Smooth muscle cell (in vitro differentiated cells): ENCODE measurements around the gene NOP14. TPM values are rescaled to one million over a fixed set of nuclear protein-coding genes. Genes with fewer than 3 reads are reported as not detected.

Experiments used
- DNase-seq: peaks from one replicate; lab custom pipeline; 2025; ENCODE audit not compliant: unreplicated experiment; lab: John Stamatoyannopoulos, UW
- H2AFZ ChIP-seq: fragments of 200-600 bp; sonication (generic); 2 replicates; pipeline ENCODE4 v1.6.0; 2016; ENCODE audit warnings: antibody characterized with exemption, low read depth, mild to moderate bottlenecking
- H3F3A ChIP-seq: fragments of 200-600 bp; sonication (generic); 2 replicates; pipeline ENCODE4 v1.6.0; 2017; ENCODE audit warnings: antibody characterized with exemption, low read depth
- H3K27ac ChIP-seq: fragments of 200-600 bp; sonication (generic); 2 replicates; pipeline ENCODE4 v1.5.1; 2016; ENCODE audit warnings: low read depth, mild to moderate bottlenecking
- H3K27me3 ChIP-seq: fragments of 200-600 bp; sonication (generic); 2 replicates; pipeline ENCODE4 v1.6.1; 2016; ENCODE audit warnings: low read depth, mild to moderate bottlenecking
- H3K36me3 ChIP-seq: fragments of 200-600 bp; sonication (generic); 2 replicates; pipeline ENCODE4 v1.5.1; 2016; ENCODE audit warnings: low read depth
- H3K4me1 ChIP-seq: fragments of 200-600 bp; sonication (generic); 2 replicates; pipeline ENCODE4 v1.5.1; 2016; ENCODE audit warnings: low read depth
- H3K4me2 ChIP-seq: fragments of 200-600 bp; sonication (generic); 2 replicates; pipeline ENCODE4 v1.6.0; 2016; ENCODE audit warnings: mild to moderate bottlenecking
- H3K4me3 ChIP-seq: fragments of 200-600 bp; sonication (generic); 2 replicates; pipeline ENCODE4 v1.5.1; 2016; ENCODE audit warnings: mild to moderate bottlenecking
- H3K79me2 ChIP-seq: fragments of 200-600 bp; sonication (generic); 2 replicates; pipeline ENCODE4 v1.6.0; 2016; ENCODE audit warnings: low read depth, mild to moderate bottlenecking
- H3K9ac ChIP-seq: fragments of 200-600 bp; sonication (generic); 2 replicates; pipeline ENCODE4 v1.6.0; 2016; ENCODE audit warnings: low read depth
- H3K9me3 ChIP-seq: fragments of 200-600 bp; sonication (generic); replicated peaks from 2 replicates; pipeline ENCODE4 v1.5.1; 2016; ENCODE audit warnings: low read depth
- H4K20me1 ChIP-seq: fragments of 200-600 bp; sonication (generic); 2 replicates; pipeline ENCODE4 v1.6.0; 2016; ENCODE audit warnings: low read depth
- CTCF ChIP-seq: fragments of 200-600 bp; sonication (generic); IDR thresholded peaks from 2 replicates; pipeline ENCODE4 v1.5.1; 2017; ENCODE audit warnings: borderline replicate concordance, mild to moderate bottlenecking, antibody characterized with exemption; ENCODE audit not compliant: insufficient read depth, poor library complexity, severe bottlenecking
- WGBS: methylation state at CpG from one replicate; pipeline ENCODE4 v1.1.7; 2016; ENCODE audit warnings: low lambda C conversion rate; 5-methylcytosine and 5-hydroxymethylcytosine counted together
- polyA plus RNA-seq: library from polyadenylated mRNA; unstranded; fragments of >200 nt; fragmentation: Nextera tagmentation; extraction: Ambion mirVana; gene quantifications from 2 replicates; pipeline ENCODE4 v1.2.1, GENCODE V29; 2016
- total RNA-seq: library from RNA; depleted of rRNA; stranded (reverse); fragments of >200 nt; gene quantifications from 2 replicates; pipeline ENCODE4 v1.2.3, GENCODE V29; 2014

The NOP14 gene
- total and polyA plus RNA-seq, 2 experiments from 2014 or later: 10.9 to 18.5 TPM

DNA sequence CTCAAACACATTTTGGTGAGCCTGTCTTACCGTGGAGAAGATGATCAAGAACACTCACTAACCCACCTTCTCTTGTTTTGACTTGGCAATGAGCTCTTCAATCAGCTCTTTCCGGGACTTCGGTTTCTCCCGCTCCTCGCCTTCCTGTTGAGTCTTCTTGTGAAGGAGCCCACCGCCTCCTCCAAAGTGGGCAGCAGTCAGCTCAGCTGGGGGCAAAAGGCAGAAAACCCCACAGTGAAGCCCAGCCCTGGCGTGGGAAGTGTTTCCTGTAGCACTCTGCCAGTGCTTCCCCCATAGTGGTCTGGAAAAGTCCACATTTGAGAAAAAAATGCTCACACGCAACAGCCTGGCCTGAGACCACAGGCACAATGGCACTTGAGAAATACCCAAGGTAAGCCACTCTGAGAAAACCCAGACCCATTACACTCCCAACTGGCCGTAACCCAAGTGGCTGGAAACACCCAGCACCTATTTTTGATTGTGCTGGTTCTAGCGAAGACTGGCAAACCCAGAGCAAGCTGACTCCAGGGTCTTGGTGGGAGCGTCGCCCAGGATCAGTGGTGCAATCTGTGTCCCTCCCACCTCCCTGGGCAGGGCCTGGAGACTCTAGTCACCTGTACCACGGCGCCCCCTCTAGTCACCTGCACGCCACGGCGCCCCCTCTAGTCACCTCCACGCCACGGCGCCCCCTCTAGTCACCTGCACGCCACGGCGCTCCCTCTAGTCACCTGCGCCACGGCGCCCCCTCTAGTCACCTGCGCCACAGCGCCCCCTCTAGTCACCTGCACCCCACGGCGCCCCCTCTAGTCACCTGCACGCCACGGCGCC, 8.6 kb downstream of the NOP14 start:
- Histone ChIP-seq H3K4me2 (no peak overlapping the region), H3K4me1 (peaks cover 13% of the 10 kb centered on the region), H3K9me3 (no peaks in the 10 kb centered on the region), H4K20me1 (peaks cover 43% of the 10 kb centered on the region), H3K27me3 (no peaks in the 10 kb centered on the region), H3F3A (peaks cover 18% of the 10 kb centered on the region), H3K79me2 (peaks cover 36% of the 10 kb centered on the region), H2AFZ (no peak overlapping the region), H3K9ac (no peak overlapping the region), H3K27ac (no peak overlapping the region), H3K36me3 (peaks cover 23% of the 10 kb centered on the region), H3K4me3 (no peak overlapping the region)
- peak; percentile 9 for TF ChIP-seq CTCF
- DNase-seq: no peak
- WGBS: 96% methylated on average over 20 of the region's 33 CpGs

DNA sequence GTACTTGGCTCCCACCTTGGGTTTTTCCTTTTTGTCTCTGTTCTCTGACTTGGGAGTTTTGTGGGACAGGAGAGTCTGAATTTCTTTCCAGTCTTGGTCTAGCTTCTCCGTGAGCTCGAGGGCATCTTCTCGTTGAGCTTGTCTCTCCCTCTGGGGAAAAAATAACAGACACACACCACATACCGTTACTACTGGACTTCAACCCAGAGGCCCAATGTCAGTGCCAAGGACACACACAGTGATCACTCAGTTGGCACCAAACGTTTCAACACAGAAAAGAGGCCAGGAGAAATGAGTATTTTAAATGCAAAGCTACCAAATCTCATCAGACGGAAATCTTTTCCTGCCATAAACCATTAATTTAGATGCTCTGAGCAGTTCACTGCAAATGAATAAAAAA, 9.7 kb downstream of the NOP14 start:
- Histone ChIP-seq H2AFZ (no peak overlapping the region), H3K9ac (no peak overlapping the region), H3K27me3 (no peaks in the 10 kb centered on the region), H4K20me1 (peaks cover 43% of the 10 kb centered on the region), H3K27ac (no peak overlapping the region), H3F3A (peaks cover 18% of the 10 kb centered on the region), H3K79me2 (peaks cover 28% of the 10 kb centered on the region), H3K36me3 (peaks cover 23% of the 10 kb centered on the region), H3K4me1 (peaks cover 8% of the 10 kb centered on the region), H3K4me3 (no peak overlapping the region), H3K4me2 (no peak overlapping the region), H3K9me3 (no peaks in the 10 kb centered on the region)
- TF ChIP-seq CTCF: no peak
- WGBS: 95% methylated on average over 6 of the region's 6 CpGs
- no peak for DNase-seq

- Histone ChIP-seq H3K79me2 (no peaks in the 10 kb centered on the region), H3K27ac (no peak overlapping the region), H3K36me3 (peaks cover 25% of the 10 kb centered on the region), H3K4me3 (no peak overlapping the region), H4K20me1 (peaks cover 14% of the 10 kb centered on the region), H2AFZ (no peak overlapping the region), H3K27me3 (no peaks in the 10 kb centered on the region), H3K4me2 (no peak overlapping the region), H3F3A (no peaks in the 10 kb centered on the region), H3K4me1 (no peaks in the 10 kb centered on the region), H3K9me3 (no peaks in the 10 kb centered on the region), H3K9ac (no peak overlapping the region)
- 96% methylated on average over 16 of the region's 16 CpGs for WGBS
- no peak for DNase-seq
- no peak for TF ChIP-seq CTCF
Measured at GRCh38 chr4:2950221-2950989, 12.8 kb downstream of the NOP14 start.
